Choroid plexus epithelial cell (primary cell): ENCODE measurements around the gene ZNF268.

Source experiments
- DNase-seq: peaks from one replicate; pipeline ENCODE4 v3.0.0-alpha.2; 2010; ENCODE audit warnings: low read depth
- H3K4me3 ChIP-seq: 2 replicates; pipeline ENCODE4 v1.5.1; 2011; ENCODE audit warnings: low read depth, mild to moderate bottlenecking, control low read depth, low read length, moderate library complexity
- CTCF ChIP-seq: conservative IDR thresholded peaks from 2 replicates; pipeline ENCODE4 v1.5.1; 2011; ENCODE audit warnings: low read depth, mild to moderate bottlenecking, control low read depth, inconsistent platforms, low read length, moderate library complexity

Gene ZNF268

DNA sequence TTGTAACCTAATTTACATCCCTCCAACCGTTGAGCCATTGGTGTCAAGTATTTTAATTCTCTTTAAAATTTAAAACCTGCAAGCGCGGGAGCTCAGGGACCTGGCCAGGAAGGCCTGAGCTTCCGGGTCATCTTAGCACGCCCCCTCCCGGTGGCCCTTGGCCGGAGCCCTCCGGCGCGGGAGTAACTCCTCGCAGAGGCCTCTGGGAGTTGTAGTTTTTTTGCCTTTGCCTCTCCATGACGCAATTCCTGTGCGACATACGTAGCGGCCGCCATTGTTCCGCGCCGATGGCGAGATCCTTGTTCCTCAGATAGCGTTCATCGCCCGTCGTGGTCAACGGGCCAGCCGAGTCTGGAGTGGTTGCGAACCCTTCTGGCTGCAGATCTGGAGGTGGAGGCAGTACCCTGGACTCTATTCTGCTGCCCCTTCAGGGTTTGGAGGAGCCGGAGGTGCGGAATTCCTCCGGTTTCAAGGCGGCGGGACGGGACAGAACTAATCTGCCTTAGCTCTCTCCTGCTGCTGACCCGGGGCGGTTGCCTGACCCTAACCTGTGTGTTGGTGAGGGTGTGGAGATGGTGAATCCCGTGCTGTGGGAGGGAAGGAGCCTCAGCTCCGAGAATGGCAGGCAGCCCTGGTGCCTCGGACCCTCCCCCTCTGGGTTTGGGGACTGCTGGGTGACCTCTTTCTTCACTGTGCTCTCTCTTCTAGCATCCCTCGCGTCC, at the start of gene ZNF268:
Gene ZNF268, plus strand, starts transcription at position 258 of the 722 bp plus-strand sequence. CDS start 503 bp downstream, outside the sequence.
- H3K4me3 ChIP-seq, result peak within 1 kb of the TSS; percentile 96
- DNase-seq, result peak; percentile 96
- peak; percentile 83 for TF ChIP-seq CTCF

DNA sequence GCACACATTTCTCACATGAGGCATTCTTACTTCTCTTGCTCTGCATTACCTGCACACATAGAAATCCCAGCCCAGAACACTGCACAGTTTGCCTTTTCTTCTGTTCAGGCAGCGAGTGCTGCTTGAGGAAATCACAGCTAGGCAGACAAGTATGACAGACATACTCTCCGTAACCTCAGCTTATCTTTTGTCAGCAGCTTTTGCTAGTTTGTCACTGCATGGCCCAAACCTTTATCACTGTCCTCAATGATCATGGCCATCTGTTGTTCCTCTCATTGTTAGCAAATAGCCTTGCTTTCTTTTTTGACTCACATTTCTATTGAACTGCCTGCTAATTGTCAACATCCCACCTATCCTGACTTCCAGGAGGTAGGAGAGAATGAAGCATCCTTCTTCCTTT, 45.5 kb upstream of the ZNF268 start:
- TF ChIP-seq CTCF, result no peak
- H3K4me3 ChIP-seq, result no peak overlapping the region
- DNase-seq, result no peak

DNA sequence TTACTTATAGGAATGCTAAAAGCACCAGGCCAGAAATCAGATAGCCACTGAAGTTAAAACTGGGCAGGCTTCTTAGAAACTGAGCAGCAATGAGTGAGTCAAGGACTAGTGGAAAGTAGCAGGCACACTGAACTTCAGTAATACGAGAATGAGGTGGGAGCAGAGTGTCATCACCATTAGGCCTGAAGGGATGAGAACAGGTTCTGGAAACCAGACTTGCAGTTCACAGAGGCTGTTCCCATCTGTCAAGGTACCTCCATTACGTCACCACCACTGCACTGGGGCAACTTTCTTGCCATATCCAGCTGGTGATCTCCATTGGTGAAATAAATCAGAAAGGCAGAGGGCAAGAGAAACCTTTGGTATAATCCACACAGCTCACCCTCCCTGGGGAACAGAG, 35.3 kb upstream of the ZNF268 start:
- no peak overlapping the region for H3K4me3 ChIP-seq
- DNase-seq, result no peak
- TF ChIP-seq CTCF, result no peak

- no peak for TF ChIP-seq CTCF
- no peak overlapping the region for H3K4me3 ChIP-seq
Observed at GRCh38 chr12:133156125-133156690, 25.1 kb upstream of the ZNF268 start.

DNA sequence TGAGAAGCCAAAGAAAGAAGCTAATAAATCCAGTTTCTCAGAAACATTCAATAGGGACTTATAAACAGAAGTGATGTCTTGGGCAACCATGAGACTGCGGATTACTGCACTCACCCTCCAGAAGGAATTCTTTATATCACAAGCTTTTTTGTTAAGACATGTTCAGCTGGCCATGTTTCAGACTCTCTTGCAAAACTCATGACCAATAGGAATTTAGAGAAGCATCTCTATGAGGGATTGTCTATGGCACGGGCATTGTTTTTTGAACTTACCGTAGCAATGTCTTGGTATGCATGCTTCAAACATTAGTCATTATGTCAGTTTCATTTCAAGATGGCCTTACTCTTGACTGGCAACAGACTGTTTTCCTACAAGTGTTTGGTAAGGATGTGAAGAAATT, 15.5 kb upstream of the ZNF268 start:
- no peak for DNase-seq
- H3K4me3 ChIP-seq, result no peak overlapping the region
- no peak for TF ChIP-seq CTCF

More at GRCh38 chr12:133156125-133156690, 25.1 kb upstream of the ZNF268 start:
- peak; percentile 6 for DNase-seq

GRCh38 chr12:133172491-133172890, 8.8 kb upstream of the ZNF268 start:
- no peak for DNase-seq
- no peak overlapping the region for H3K4me3 ChIP-seq
- TF ChIP-seq CTCF, result no peak

- no peak for DNase-seq
- no peak overlapping the region for H3K4me3 ChIP-seq
- TF ChIP-seq CTCF, result no peak
Observed at GRCh38 chr12:133174901-133175300, 6.4 kb upstream of the ZNF268 start.
